Transverse colon (tissue), 4 donors: Measurements from ENCODE around the gene ZIC2. TPM values are rescaled to one million over a fixed set of nuclear protein-coding genes. Genes with fewer than 3 reads are reported as not detected.

Source experiments
- DNase-seq: peaks from one replicate; pipeline ENCODE4 v3.0.0-alpha.2; 2019
- H3K27ac ChIP-seq, 4 donors: fragments of 200-600 bp; sonication (generic); 2 replicates each; pipeline ENCODE4 v1.5.1; 2016 to 2018; ENCODE audit warnings: inconsistent platforms in 4 of 4
- H3K27me3 ChIP-seq: fragments of 200-600 bp; sonication (generic); 2 replicates; pipeline ENCODE4 v1.5.1; 2017; ENCODE audit warnings: inconsistent platforms
- H3K36me3 ChIP-seq, 4 donors: fragments of 200-600 bp; sonication (generic); 2 replicates each; pipeline ENCODE4 v1.5.1; 2017 to 2019; ENCODE audit warnings: inconsistent platforms in 4 of 4
- H3K4me1 ChIP-seq, 4 donors: fragments of 200-600 bp; sonication (generic); 2 replicates each; pipeline ENCODE4 v1.5.1; 2017 to 2020; ENCODE audit warnings: inconsistent platforms in 4 of 4
- H3K4me3 ChIP-seq, 4 donors: fragments of 200-600 bp; sonication (generic); 1 replicate in 1 of 4; 2 replicates in 3 of 4; pipeline versions ENCODE4 v1.5.1 to v1.6.1; 2017 to 2019; ENCODE audit warnings: inconsistent platforms in 4 of 4
- H3K9me3 ChIP-seq, 2 donors: fragments of 200-600 bp; sonication (generic); 2 replicates each; pipeline ENCODE4 v1.5.1; 2017 to 2019; ENCODE audit warnings: inconsistent platforms in 2 of 2
- CTCF ChIP-seq, 5 experiments: fragments of 200-600 bp in 3 of 5; fragments of 450-650 bp in 2 of 5; sonication (generic) in 3 of 5; IDR thresholded peaks; 1 replicate in 2 of 5; 2 replicates in 3 of 5; pipeline ENCODE4 v1.5.1; 2016 to 2017; ENCODE audit warnings: antibody characterized with exemption in 5 of 5, inconsistent platforms in 3 of 5, mild to moderate bottlenecking in 2 of 5, moderate library complexity in 1 of 5
- EP300 ChIP-seq: sonication (generic); formaldehyde crosslinking; IDR thresholded peaks from one replicate; pipeline ENCODE4 v1.6.1; 2017; ENCODE audit warnings: antibody characterized with exemption, low read depth
- POLR2A ChIP-seq: fragments of 450-650 bp; IDR thresholded peaks from one replicate; pipeline ENCODE4 v1.6.1; 2016; ENCODE audit warnings: antibody characterized with exemption, mild to moderate bottlenecking, moderate library complexity
- POLR2AphosphoS5 ChIP-seq, 3 donors: sonication (generic); formaldehyde crosslinking; IDR thresholded peaks; one replicate each; pipeline ENCODE4 v1.6.1; 2016; ENCODE audit warnings: antibody characterized with exemption in 3 of 3
- WGBS, 2 donors: methylation state at CpG; one replicate each; pipeline ENCODE4 v1.1.5; 2018; ENCODE audit warnings: low coverage in 1 of 2; 5-methylcytosine and 5-hydroxymethylcytosine counted together
- in situ Hi-C, 4 donors: fragments of 200-750 bp; cut with MboI; loops; one replicate each; pipeline versions ENCODE4 v1.15.0 to v1.15.1; 2017; ENCODE audit warnings: low sequenced_read_pairs in 3 of 4, low pct_ligation_motif_present in 1 of 4, low pct_unique_long_range_greater_than_20kb in 1 of 4
- intact Hi-C: fragments of 100-400 bp; cut with DNase I; formaldehyde crosslinking; loops from one replicate; pipeline ENCODE4 v1.15.1; 2023; ENCODE audit warnings: low total_unique reads
- total RNA-seq, 4 donors: library from RNA; depleted of rRNA; stranded (reverse); fragments of >200 nt; gene quantifications; one replicate each; pipeline ENCODE4 v1.1.0, GENCODE V29; 2016

ZIC2 gene
- total RNA-seq, 4 donors from 2014 or later, result not detected

- Histone ChIP-seq H3K4me1 (peaks cover 1 to 29% (median 3%) of the 10 kb centered on the region in 4 donors), H3K36me3 (no peaks in the 10 kb centered on the region), H3K9me3 (no peaks in the 10 kb centered on the region), H3K27ac (no peak overlapping the region), H3K4me3 (no peak overlapping the region), H3K27me3 (peaks cover 100% of the 10 kb centered on the region)
- 21 to 26% methylated on average over 1 of the region's 1 CpG for WGBS, 2 donors
- intact Hi-C loops (no loop called here), in situ Hi-C loops (no loop called here)
- no peak for DNase-seq
- TF ChIP-seq EP300, result no peak
- TF ChIP-seq POLR2A, result no peak
- TF ChIP-seq CTCF (IDR thresholded peaks at IDR 0.05), result no peak
Measured at GRCh38 chr13:99994638-99995020, 13.0 kb downstream of the ZIC2 start.

DNA sequence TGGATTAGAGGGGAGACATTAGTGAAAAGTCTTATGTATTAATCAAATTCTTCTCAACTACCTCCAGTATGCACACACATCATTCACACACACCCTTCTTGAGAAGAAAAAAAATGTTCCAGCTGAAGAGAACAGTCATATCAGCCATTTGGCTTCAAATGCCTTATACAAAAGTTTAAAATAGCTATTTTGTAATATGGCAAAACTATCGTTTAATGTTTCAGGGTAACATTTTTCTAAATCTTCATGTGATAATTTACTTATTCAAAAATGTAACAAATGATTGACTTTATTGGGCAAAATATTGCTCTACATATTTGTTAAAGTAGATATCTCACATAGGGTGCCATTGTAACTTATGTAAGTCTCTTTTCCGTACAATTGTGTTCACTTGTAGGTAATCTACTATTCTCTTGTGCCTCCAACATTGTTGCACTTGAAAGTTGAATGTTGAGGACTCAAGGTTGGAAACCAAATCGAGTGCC is 13.6 kb downstream of the ZIC2 start:
- Histone ChIP-seq H3K27ac (no peak overlapping the region), H3K4me1 (peaks cover 0 to 24% (median 2%) of the 10 kb centered on the region in 4 donors), H3K4me3 (no peak overlapping the region), H3K36me3 (no peaks in the 10 kb centered on the region), H3K27me3 (peaks cover 100% of the 10 kb centered on the region), H3K9me3 (no peaks in the 10 kb centered on the region)
- no peak for TF ChIP-seq POLR2A
- no peak for TF ChIP-seq POLR2AphosphoS5 (IDR thresholded peaks at IDR 0.05)
- TF ChIP-seq CTCF (IDR thresholded peaks at IDR 0.05), result no peak
- TF ChIP-seq EP300, result no peak
- 24 to 25% methylated on average over 3 of the region's 3 CpGs for WGBS, 2 donors
- in situ Hi-C loops, result no loop called here
- DNase-seq, result no peak
- intact Hi-C loops, result no loop called here

GRCh38 chr13:99995589-99996380 is 14.2 kb downstream of the ZIC2 start:
- no peak for TF ChIP-seq EP300
- peak in 2 of 3 donors; percentile 81 to 82 for TF ChIP-seq POLR2AphosphoS5 (IDR thresholded peaks at IDR 0.05)
- intact Hi-C loops (no loop called here), in situ Hi-C loops (no loop called here)
- Histone ChIP-seq H3K4me1 (peaks cover 0 to 19% (median 2%) of the 10 kb centered on the region in 4 donors), H3K4me3 (peak overlapping the region in 1 of 4 donors; percentile 6), H3K9me3 (no peaks in the 10 kb centered on the region), H3K27ac (no peak overlapping the region), H3K27me3 (peaks cover 99% of the 10 kb centered on the region), H3K36me3 (no peaks in the 10 kb centered on the region)
- 11 to 13% methylated on average over 18 to 21 of the region's 21 CpGs for WGBS, 2 donors
- no peak for DNase-seq

- DNase-seq, result no peak
- in situ Hi-C loops, result no loop called here
- intact Hi-C loops, result no loop called here
- WGBS, 2 donors, result 22 to 25% methylated on average over 7 to 8 of the region's 8 CpGs
- Histone ChIP-seq H3K27ac (no peak overlapping the region), H3K4me1 (peaks cover 0 to 18% (median 2%) of the 10 kb centered on the region in 4 donors), H3K4me3 (no peak overlapping the region), H3K27me3 (peaks cover 99% of the 10 kb centered on the region), H3K9me3 (no peaks in the 10 kb centered on the region), H3K36me3 (no peaks in the 10 kb centered on the region)
- TF ChIP-seq CTCF (IDR thresholded peaks at IDR 0.05), result no peak
- TF ChIP-seq POLR2A, result no peak
- no peak for TF ChIP-seq POLR2AphosphoS5 (IDR thresholded peaks at IDR 0.05)
- TF ChIP-seq EP300, result no peak
Measured at GRCh38 chr13:99996381-99996973, 14.9 kb downstream of the ZIC2 start.
